HEK293T (cell line): ENCODE results near the gene NEK9.

Experiments
- BHLHE40 ChIP-seq: fragments of 450-650 bp; IDR thresholded peaks from 2 replicates; pipeline ENCODE4 v1.6.1; 2016; ENCODE audit warnings: mild to moderate bottlenecking, moderate library complexity, borderline replicate concordance
- ELF4 ChIP-seq: fragments of 450-650 bp; IDR thresholded peaks from 2 replicates; pipeline ENCODE4 v1.6.1; 2017; ENCODE audit warnings: antibody characterized with exemption
- FOXK2 ChIP-seq: fragments of 450-650 bp; IDR thresholded peaks from 2 replicates; pipeline ENCODE4 v1.6.1; 2016; ENCODE audit warnings: mild to moderate bottlenecking
- FOXM1 ChIP-seq: fragments of 450-650 bp; IDR thresholded peaks from 2 replicates; pipeline ENCODE4 v1.6.1; 2017; ENCODE audit warnings: mild to moderate bottlenecking, borderline replicate concordance
- HDGF ChIP-seq: fragments of 450-650 bp; IDR thresholded peaks from 2 replicates; pipeline ENCODE4 v1.6.1; 2017; ENCODE audit warnings: antibody characterized with exemption, borderline replicate concordance
- L3MBTL2 ChIP-seq: fragments of 450-650 bp; conservative IDR thresholded peaks from 2 replicates; pipeline ENCODE4 v1.6.1; 2016; ENCODE audit warnings: mild to moderate bottlenecking
- SP1 ChIP-seq: fragments of 450-650 bp; IDR thresholded peaks from 2 replicates; pipeline ENCODE4 v1.6.1; 2017
- ZNF384 ChIP-seq: fragments of 450-650 bp; IDR thresholded peaks from 2 replicates; pipeline ENCODE4 v1.6.1; 2016

DNA sequence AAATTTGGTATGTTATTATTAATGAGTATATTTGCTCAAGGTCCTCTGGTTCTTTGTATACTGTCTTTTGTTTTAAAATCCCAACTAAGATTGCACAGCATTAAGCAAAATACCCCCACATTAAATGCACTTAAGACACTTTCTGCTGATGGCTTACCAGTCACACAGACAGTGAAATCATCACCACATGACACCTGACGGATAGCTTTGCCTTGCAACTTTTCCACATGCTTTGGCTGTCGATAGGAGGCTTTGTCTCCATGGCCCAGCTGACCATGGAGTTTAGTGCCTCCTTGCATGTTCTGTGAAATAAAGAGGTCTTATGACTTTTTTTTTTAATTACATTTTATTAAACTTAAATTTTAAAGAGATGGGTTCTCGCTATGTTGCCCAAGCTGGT is 19.7 kb downstream of the NEK9 start:
- TF ChIP-seq ZNF384 = no peak
- TF ChIP-seq HDGF = no peak
- no peak for TF ChIP-seq ELF4
- TF ChIP-seq FOXK2 = no peak
- TF ChIP-seq BHLHE40 = no peak
- TF ChIP-seq SP1 = no peak
- no peak for TF ChIP-seq FOXM1
- TF ChIP-seq L3MBTL2 = no peak
